H1 (cell line): ENCODE data around the gene GULP1. TPM values are rescaled to one million over a fixed set of nuclear protein-coding genes. Genes with fewer than 3 reads are reported as not detected.

Source experiments
- CTCF ChIA-PET: fragments of 300-600 bp; sonication (Branson Sonifier 250); formaldehyde crosslinking; loops from one replicate; lab custom pipeline; 2021; ENCODE audit not compliant: partially characterized antibody; lab: Charles Lee
- POLR2A ChIA-PET: fragments of 300-600 bp; sonication (Branson Sonifier 250); formaldehyde crosslinking; loops from one replicate; lab custom pipeline; 2021; ENCODE audit warnings: inconsistent platforms; ENCODE audit not compliant: partially characterized antibody; lab: Charles Lee
- DNase-seq, 2 experiments: peaks; one replicate each; pipeline versions ENCODE4 v3.0.0 to v3.0.0-alpha.2; 2010 to 2022; ENCODE audit warnings: low spot score in 2 of 2, low read depth in 1 of 2, mixed read lengths in 1 of 2
- FAIRE-seq: peaks from 2 replicates; lab custom pipeline; 2011; peaks lifted over from hg19 to GRCh38; lab: Jason Lieb, UNC
- H2AFZ ChIP-seq: 2 replicates; pipeline ENCODE4 v1.8.1; 2012; ENCODE audit warnings: low read length, inconsistent platforms
- H2AK5ac ChIP-seq: 2 replicates; pipeline ENCODE4 v1.6.1; 2013; ENCODE audit warnings: low read depth, low read length
- H2BK120ac ChIP-seq: replicated peaks from 2 replicates; pipeline ENCODE3; 2013; ENCODE audit warnings: low read depth, low read length, inconsistent platforms
- H2BK12ac ChIP-seq: 2 replicates; pipeline ENCODE4 v1.6.1; 2013; ENCODE audit warnings: low read depth, low read length
- H2BK15ac ChIP-seq: 2 replicates; pipeline ENCODE4 v1.6.1; 2013; ENCODE audit warnings: low read length
- H2BK20ac ChIP-seq: 2 replicates; pipeline ENCODE4 v1.6.1; 2013; ENCODE audit warnings: low read length
- H2BK5ac ChIP-seq: 2 replicates; pipeline ENCODE4 v1.6.1; 2013; ENCODE audit warnings: low read depth, low read length
- H3K14ac ChIP-seq: 2 replicates; pipeline ENCODE4 v1.6.1; 2013; ENCODE audit warnings: inconsistent platforms; ENCODE audit not compliant: insufficient read length
- H3K18ac ChIP-seq: 2 replicates; pipeline ENCODE4 v1.6.1; 2013; ENCODE audit warnings: low read length; ENCODE audit errors: extremely low read depth
- H3K23ac ChIP-seq: 2 replicates; pipeline ENCODE4 v1.6.1; 2013; ENCODE audit warnings: inconsistent platforms; ENCODE audit not compliant: insufficient read length
- H3K23me2 ChIP-seq: 2 replicates; pipeline ENCODE4 v1.6.1; 2013; ENCODE audit warnings: low read depth, low read length
- H3K27ac ChIP-seq: 2 replicates; pipeline ENCODE4 v1.6.1; 2011; ENCODE audit warnings: low read depth, low read length, inconsistent platforms
- H3K27me3 ChIP-seq, 4 experiments: replicated peaks in 1 of 4; 1 replicate in 1 of 4; 2 replicates in 3 of 4; pipeline versions ENCODE4 v1.6.1 to v1.8.1; 2011 to 2013; ENCODE audit warnings: low read length in 3 of 4, mild to moderate bottlenecking in 3 of 4, inconsistent platforms in 2 of 4, mixed read lengths in 2 of 4, moderate library complexity in 1 of 4; ENCODE audit not compliant: control insufficient read depth in 3 of 4, insufficient read depth in 3 of 4; ENCODE audit errors: extremely low read depth in 1 of 4
- H3K36me3 ChIP-seq, 4 experiments: 2 replicates each; pipeline versions ENCODE4 v1.6.1 to v1.8.1; 2011 to 2013; ENCODE audit warnings: mild to moderate bottlenecking in 4 of 4, low read length in 3 of 4, moderate library complexity in 2 of 4, control low read depth in 1 of 4, inconsistent platforms in 1 of 4; ENCODE audit not compliant: insufficient read depth in 4 of 4, control insufficient read depth in 2 of 4
- H3K4ac ChIP-seq: replicated peaks from 2 replicates; pipeline ENCODE3; 2013; ENCODE audit warnings: low read length, low read depth, mixed read lengths, inconsistent platforms; ENCODE audit not compliant: insufficient read length
- H3K4me1 ChIP-seq, 4 experiments: replicated peaks in 1 of 4; 1 replicate in 1 of 4; 2 replicates in 3 of 4; pipeline versions ENCODE4 v1.6.1 to v1.8.1; 2011 to 2013; ENCODE audit warnings: low read length in 3 of 4, inconsistent platforms in 2 of 4, mixed read lengths in 1 of 4; ENCODE audit not compliant: insufficient read depth in 4 of 4, control insufficient read depth in 3 of 4
- H3K4me2 ChIP-seq, 2 experiments: 2 replicates each; pipeline versions ENCODE4 v1.6.1 to v1.8.1; 2011 to 2013; ENCODE audit warnings: low read depth in 2 of 2, low read length in 2 of 2, control low read depth in 1 of 2, inconsistent platforms in 1 of 2, mild to moderate bottlenecking in 1 of 2; ENCODE audit not compliant: insufficient read depth in 1 of 2
- H3K4me3 ChIP-seq, 4 experiments: fragments of 200-600, 300-600 bp in 1 of 4; sonication (generic), shearing (Covaris generic), sonication (Bioruptor Twin) in 1 of 4; 2 replicates each; pipeline versions ENCODE4 v1.5.1 to v1.8.1; 2011 to 2016; ENCODE audit warnings: low read length in 4 of 4, low read depth in 3 of 4, control low read depth in 2 of 4, inconsistent platforms in 2 of 4, mild to moderate bottlenecking in 2 of 4, mixed read lengths in 1 of 4, moderate library complexity in 1 of 4; ENCODE audit not compliant: insufficient read depth in 2 of 4; ENCODE audit errors: extremely low read depth in 1 of 4
- H3K56ac ChIP-seq: replicated peaks from 2 replicates; pipeline ENCODE3; 2013; ENCODE audit warnings: low read depth, mild to moderate bottlenecking, mixed read lengths, low read length, inconsistent platforms; ENCODE audit not compliant: insufficient read length
- H3K79me1 ChIP-seq: 2 replicates; pipeline ENCODE4 v1.6.1; 2013; ENCODE audit warnings: low read depth, low read length, control low read depth
- H3K79me2 ChIP-seq, 2 experiments: 2 replicates each; pipeline versions ENCODE4 v1.6.1 to v1.8.1; 2012 to 2013; ENCODE audit warnings: low read length in 2 of 2, mild to moderate bottlenecking in 2 of 2, inconsistent platforms in 1 of 2; ENCODE audit not compliant: insufficient read depth in 2 of 2, control insufficient read depth in 1 of 2
- H3K9ac ChIP-seq, 4 experiments: replicated peaks in 1 of 4; 1 replicate in 1 of 4; 2 replicates in 3 of 4; pipeline versions ENCODE4 v1.6.1 to v1.8.1; 2011 to 2013; ENCODE audit warnings: low read depth in 3 of 4, low read length in 3 of 4, control low read depth in 2 of 4, mild to moderate bottlenecking in 2 of 4, moderate library complexity in 2 of 4, inconsistent platforms in 1 of 4; ENCODE audit errors: extremely low read depth in 1 of 4
- H3K9me3 ChIP-seq, 2 experiments: 2 replicates each; pipeline versions ENCODE4 v1.6.1 to v1.8.1; 2012 to 2013; ENCODE audit warnings: mild to moderate bottlenecking in 2 of 2, moderate library complexity in 2 of 2, control low read depth in 1 of 2, inconsistent platforms in 1 of 2, low read depth in 1 of 2, low read length in 1 of 2, mixed read lengths in 1 of 2; ENCODE audit not compliant: insufficient read depth in 2 of 2
- H4K20me1 ChIP-seq, 2 experiments: replicated peaks in 1 of 2; 2 replicates each; pipeline versions ENCODE3 to v1.8.1; 2011 to 2013; ENCODE audit warnings: inconsistent platforms in 2 of 2, low read length in 2 of 2, mild to moderate bottlenecking in 1 of 2; ENCODE audit not compliant: insufficient read depth in 2 of 2, control insufficient read depth in 1 of 2
- H4K5ac ChIP-seq: 2 replicates; pipeline ENCODE4 v1.6.1; 2013; ENCODE audit warnings: low read length, low read depth, mixed read lengths, inconsistent platforms; ENCODE audit not compliant: insufficient read length
- H4K8ac ChIP-seq: 2 replicates; pipeline ENCODE4 v1.8.0; 2013; ENCODE audit warnings: mild to moderate bottlenecking, moderate library complexity, low read length, inconsistent platforms; ENCODE audit not compliant: insufficient read depth; ENCODE audit errors: extremely low read depth
- H4K91ac ChIP-seq: replicated peaks from 2 replicates; pipeline ENCODE3; 2013; ENCODE audit warnings: low read length, mixed read lengths, inconsistent platforms; ENCODE audit not compliant: insufficient read length
- BACH1 ChIP-seq: IDR thresholded peaks from 2 replicates; pipeline ENCODE4 v1.6.1; 2012; ENCODE audit warnings: low read length, improper control_type of control experiment
- CBX8 ChIP-seq: fragments of 300-800, 300-1000 bp; sonication (generic); IDR thresholded peaks from 2 replicates; pipeline ENCODE4 v1.7.1; 2016; ENCODE audit warnings: low read depth, low read length, borderline replicate concordance
- E2F6 ChIP-seq: IDR thresholded peaks from 2 replicates; pipeline ENCODE4 v1.6.1; 2012; ENCODE audit warnings: inconsistent platforms
- HDAC6 ChIP-seq: IDR thresholded peaks from one replicate; pipeline ENCODE4 v1.7.1; 2012; ENCODE audit warnings: low read depth, mild to moderate bottlenecking, inconsistent platforms, low read length, moderate library complexity
- JUND ChIP-seq: IDR thresholded peaks from 2 replicates; pipeline ENCODE4 v1.6.1; 2011; ENCODE audit warnings: mild to moderate bottlenecking, improper control_type of control experiment, low read length
- RAD21 ChIP-seq, 2 experiments: IDR thresholded peaks in 1 of 2; conservative IDR thresholded peaks in 1 of 2; 2 replicates each; pipeline ENCODE4 v1.6.1; 2011; ENCODE audit warnings: low read depth in 2 of 2, low read length in 2 of 2, improper control_type of control experiment in 1 of 2, inconsistent platforms in 1 of 2, mild to moderate bottlenecking in 1 of 2, moderate library complexity in 1 of 2
- SP4 ChIP-seq: IDR thresholded peaks from 2 replicates; pipeline ENCODE4 v1.6.1; 2012; ENCODE audit warnings: low read length, inconsistent platforms
- TBP ChIP-seq: IDR thresholded peaks from 2 replicates; pipeline ENCODE4 v1.6.1; 2011; ENCODE audit warnings: low read depth, low read length, improper control_type of control experiment
- TCF12 ChIP-seq: IDR thresholded peaks from 2 replicates; pipeline ENCODE4 v1.6.1; 2011; ENCODE audit warnings: low read depth, mild to moderate bottlenecking, low read length
- TEAD4 ChIP-seq: IDR thresholded peaks from 2 replicates; pipeline ENCODE4 v1.6.1; 2012; ENCODE audit warnings: low read depth, low read length, inconsistent platforms, mixed read lengths
- WGBS, 2 experiments: shearing (Covaris generic) in 1 of 2; methylation state at CpG; one replicate each; pipeline versions ENCODE4 v1.1.6 to v1.1.7; 2013 to 2015; ENCODE audit warnings: low lambda C conversion rate in 2 of 2, mixed read lengths in 2 of 2, inconsistent platforms in 1 of 2, low coverage in 1 of 2, missing lambda C conversion rate in 1 of 2; ENCODE audit not compliant: insufficient replicate concordance in 2 of 2, insufficient coverage in 1 of 2, insufficient read length in 1 of 2; ENCODE audit errors: extremely low coverage in 1 of 2, missing lambda C conversion rate in 1 of 2; 5-methylcytosine and 5-hydroxymethylcytosine counted together
- polyA plus RNA-seq, 7 experiments: library from polyadenylated mRNA; depleted of rRNA in 3 of 7; stranded (reverse) in 5 of 7; unstranded in 2 of 7; fragments of >200 nt in 5 of 7; fragments of 200-250 nt in 2 of 7; gene quantifications; 1 replicate in 5 of 7; 2 replicates in 1 of 7; 4 replicates in 1 of 7; pipeline versions ENCODE4 v1.2.1 to v1.2.3, GENCODE V29; 2011 to 2013; ENCODE audit warnings: missing spikeins in 2 of 7, mixed read lengths in 2 of 7
- total RNA-seq: library from RNA; stranded (reverse); fragmentation: NEBNext Ultra II Directional; extraction: Animal tissue kit (Norgen Biotek cat#: 25700); gene quantifications from 2 replicates; pipeline ENCODE4 v1.2.1, GENCODE V29; 2021
- TF ChIP-seq, protein P1 (sequence below): IDR thresholded peaks from 2 replicates; pipeline ENCODE4 v1.6.1; 2012; ENCODE audit warnings: inconsistent platforms

Gene GULP1
- total and polyA plus RNA-seq, 2 of the 8 experiments (the other 6 are each of a cell fraction or from before 2014, with no cell fraction given), result 69.7 to 139 TPM

GRCh38 chr2:188576651-188577050 lies 285.0 kb downstream of the GULP1 start:
- H3K18ac ChIP-seq, result no peak overlapping the region
- H2AFZ ChIP-seq, result no peak overlapping the region
- H2AK5ac ChIP-seq, result no peak overlapping the region
- no peak overlapping the region for H4K8ac ChIP-seq
- no peak overlapping the region for H2BK12ac ChIP-seq
- H3K27me3 ChIP-seq, result peaks cover 0 to 2% (median 0%) of the 10 kb centered on the region in 4 experiments; a peak in 1 of 7 replicates
- ChIA-PET CTCF (no interaction called here), POLR2A (no interaction called here)
- no peak overlapping the region for H2BK5ac ChIP-seq
- H3K4me2 ChIP-seq, result no peak overlapping the region
- no peaks in the 10 kb centered on the region for H3K9me3 ChIP-seq
- H4K5ac ChIP-seq, result no peak overlapping the region
- 86% methylated on average over 1 of the region's 1 CpG; no CpG with 5 or more reads in 1 of the 2 experiments for WGBS, 2 experiments
- H3K56ac ChIP-seq, result no peak overlapping the region
- no peak overlapping the region for H2BK15ac ChIP-seq
- H3K14ac ChIP-seq, result no peak overlapping the region
- FAIRE-seq, result no peak
- no peak for DNase-seq
- H3K4me1 ChIP-seq, result no peaks in the 10 kb centered on the region
- H4K91ac ChIP-seq, result no peak overlapping the region
- no peak overlapping the region for H3K23ac ChIP-seq
- H2BK20ac ChIP-seq, result no peak overlapping the region
- no peaks in the 10 kb centered on the region for H3K79me1 ChIP-seq
- peaks cover 0 to 14% (median 2%) of the 10 kb centered on the region in 4 experiments; a peak in 2 of 8 replicates for H3K36me3 ChIP-seq
- no peaks in the 10 kb centered on the region for H3K23me2 ChIP-seq
- H3K4ac ChIP-seq, result no peak overlapping the region
- H4K20me1 ChIP-seq, result no peaks in the 10 kb centered on the region
- H3K9ac ChIP-seq, result no peak overlapping the region
- H3K27ac ChIP-seq, result no peak overlapping the region
- H3K79me2 ChIP-seq, result no peaks in the 10 kb centered on the region
- no peak overlapping the region for H3K4me3 ChIP-seq
- no peak overlapping the region for H2BK120ac ChIP-seq
- TF ChIP-seq, protein P1, sequence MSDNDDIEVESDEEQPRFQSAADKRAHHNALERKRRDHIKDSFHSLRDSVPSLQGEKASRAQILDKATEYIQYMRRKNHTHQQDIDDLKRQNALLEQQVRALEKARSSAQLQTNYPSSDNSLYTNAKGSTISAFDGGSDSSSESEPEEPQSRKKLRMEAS, result no peak
- TF ChIP-seq SP4, result no peak
- TF ChIP-seq TBP, result no peak
- TF ChIP-seq CBX8, result no peak
- no peak for TF ChIP-seq E2F6
- TF ChIP-seq BACH1, result no peak
- no peak for TF ChIP-seq TCF12
- no peak for TF ChIP-seq HDAC6
- TF ChIP-seq JUND, result no peak
- TF ChIP-seq RAD21 (IDR thresholded peaks at IDR 0.05 in 1 of 2, conservative IDR thresholded peaks at IDR 0.05 in 1 of 2; ENCODE audit: low read depth in 2 of 2, low read length in 2 of 2), result no peak
- TF ChIP-seq TEAD4, result no peak
